Lower leg skin (tissue), 3 donors: ENCODE measurements around the gene PLA2G7.

Experiments
- POLR2A ChIP-seq, 2 donors: fragments of 450-650 bp; IDR thresholded peaks; one replicate each; pipeline ENCODE4 v1.6.1; 2016 to 2017; ENCODE audit warnings: antibody characterized with exemption in 2 of 2, mild to moderate bottlenecking in 1 of 2, moderate library complexity in 1 of 2
- TF ChIP-seq, protein P1 (sequence below), 3 donors: fragments of 450-650 bp; IDR thresholded peaks; one replicate each; pipeline ENCODE4 v1.5.1; 2016; ENCODE audit warnings: antibody characterized with exemption in 3 of 3, mild to moderate bottlenecking in 3 of 3, moderate library complexity in 2 of 3

DNA sequence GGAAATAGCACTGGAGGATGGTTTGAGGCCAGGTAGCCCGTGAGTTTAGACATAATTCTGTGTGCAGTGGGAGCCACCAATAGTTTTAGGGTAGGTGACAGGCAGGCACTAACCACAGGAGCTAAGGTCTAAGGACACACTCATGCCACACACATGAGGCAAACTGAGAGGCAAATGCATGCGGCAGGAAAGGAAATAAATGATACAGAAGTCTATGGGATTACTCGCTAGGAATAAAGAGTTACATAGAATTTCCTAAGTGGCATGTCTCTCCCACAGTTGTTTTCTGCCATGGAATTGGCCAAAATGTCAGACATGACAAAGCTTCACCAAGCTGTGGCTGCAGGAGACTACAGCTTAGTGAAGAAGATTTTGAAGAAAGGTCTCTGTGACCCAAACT, 16.5 kb upstream of the PLA2G7 start:
- TF ChIP-seq, protein P1, sequence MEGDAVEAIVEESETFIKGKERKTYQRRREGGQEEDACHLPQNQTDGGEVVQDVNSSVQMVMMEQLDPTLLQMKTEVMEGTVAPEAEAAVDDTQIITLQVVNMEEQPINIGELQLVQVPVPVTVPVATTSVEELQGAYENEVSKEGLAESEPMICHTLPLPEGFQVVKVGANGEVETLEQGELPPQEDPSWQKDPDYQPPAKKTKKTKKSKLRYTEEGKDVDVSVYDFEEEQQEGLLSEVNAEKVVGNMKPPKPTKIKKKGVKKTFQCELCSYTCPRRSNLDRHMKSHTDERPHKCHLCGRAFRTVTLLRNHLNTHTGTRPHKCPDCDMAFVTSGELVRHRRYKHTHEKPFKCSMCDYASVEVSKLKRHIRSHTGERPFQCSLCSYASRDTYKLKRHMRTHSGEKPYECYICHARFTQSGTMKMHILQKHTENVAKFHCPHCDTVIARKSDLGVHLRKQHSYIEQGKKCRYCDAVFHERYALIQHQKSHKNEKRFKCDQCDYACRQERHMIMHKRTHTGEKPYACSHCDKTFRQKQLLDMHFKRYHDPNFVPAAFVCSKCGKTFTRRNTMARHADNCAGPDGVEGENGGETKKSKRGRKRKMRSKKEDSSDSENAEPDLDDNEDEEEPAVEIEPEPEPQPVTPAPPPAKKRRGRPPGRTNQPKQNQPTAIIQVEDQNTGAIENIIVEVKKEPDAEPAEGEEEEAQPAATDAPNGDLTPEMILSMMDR (IDR thresholded peaks at IDR 0.05): no peak
- TF ChIP-seq POLR2A (IDR thresholded peaks at IDR 0.05): no peak
